NOMO-1 treated with DMSO at 0.1 percent for 48 hours (cell line): ENCODE measurements around the gene DOCK4.

ENCODE experiments used
- DNase-seq: peaks from one replicate; lab custom pipeline; 2025; ENCODE audit not compliant: unreplicated experiment; lab: John Stamatoyannopoulos, UW

The DOCK4 gene

GRCh38 chr7:111834367-111834766, 371.8 kb downstream of the DOCK4 start:
- DNase-seq: no peak

DNA sequence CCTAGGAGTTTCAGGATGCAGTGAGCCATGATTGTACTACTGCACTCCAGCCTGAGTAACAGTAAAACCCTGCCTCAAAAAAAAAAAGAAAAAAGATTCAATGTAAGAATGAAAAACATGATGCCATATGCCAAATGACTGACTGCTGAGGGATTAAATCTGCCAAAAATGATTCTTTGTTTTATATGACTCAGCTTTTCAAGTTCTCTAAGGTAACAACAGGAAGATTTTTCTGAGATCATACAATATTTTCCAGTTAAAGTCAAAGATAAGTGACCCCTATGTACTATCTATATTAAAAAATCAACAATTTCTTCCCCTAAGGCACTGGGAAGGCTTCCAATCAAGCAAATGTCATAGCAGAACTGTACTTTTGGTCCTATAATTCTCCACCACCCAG, 372.7 kb downstream of the DOCK4 start:
- DNase-seq: no peak

DNA sequence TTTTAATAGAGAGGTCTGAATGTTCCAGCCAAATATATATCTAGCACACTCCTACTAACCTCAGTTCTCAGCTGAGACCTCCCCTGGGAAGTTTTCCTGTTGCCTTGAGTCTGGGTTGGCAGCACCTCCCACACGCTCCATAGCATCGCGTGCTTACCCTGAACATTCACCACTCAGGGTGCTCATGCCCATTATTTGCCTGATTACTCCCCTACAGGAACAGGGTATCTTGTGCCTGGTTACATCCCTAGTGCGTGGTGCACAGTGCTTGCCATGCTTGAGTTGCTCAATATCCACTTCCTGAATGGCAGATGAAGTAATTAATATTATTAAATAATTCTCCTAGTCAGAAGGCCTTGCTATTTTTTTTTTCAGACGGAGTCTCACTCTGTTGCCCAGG, 374.0 kb downstream of the DOCK4 start:
- DNase-seq: no peak

- DNase-seq: no peak
These were observed 377.0 kb downstream of the DOCK4 start for GRCh38 chr7:111829221-111829620.

GRCh38 chr7:111827863-111828504, 378.2 kb downstream of the DOCK4 start:
- no peak for DNase-seq

GRCh38 chr7:111825046-111825445, 381.2 kb downstream of the DOCK4 start:
- no peak for DNase-seq

- no peak for DNase-seq
These were observed 382.4 kb downstream of the DOCK4 start for GRCh38 chr7:111823826-111824225.

GRCh38 chr7:111821046-111821445, 385.2 kb downstream of the DOCK4 start:
- DNase-seq: no peak

DNA sequence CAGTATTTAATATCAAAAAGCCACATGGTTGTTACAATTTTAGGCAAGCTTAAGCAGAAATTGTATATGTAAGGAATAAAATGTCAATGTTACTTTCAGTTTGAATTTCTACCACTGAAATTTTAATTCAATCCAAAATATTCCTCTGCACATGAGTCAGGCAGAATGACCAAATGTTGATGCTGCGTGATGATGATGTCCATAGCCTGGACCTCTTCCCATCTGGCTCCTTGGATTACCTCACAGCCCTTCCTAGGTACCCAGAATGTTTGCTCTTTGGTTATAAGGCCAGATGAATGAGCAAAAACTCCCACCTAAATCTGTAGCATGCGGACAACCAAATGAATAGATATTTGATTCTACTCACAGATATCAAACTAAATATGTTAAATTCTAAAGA, 385.6 kb downstream of the DOCK4 start:
- no peak for DNase-seq

DNA sequence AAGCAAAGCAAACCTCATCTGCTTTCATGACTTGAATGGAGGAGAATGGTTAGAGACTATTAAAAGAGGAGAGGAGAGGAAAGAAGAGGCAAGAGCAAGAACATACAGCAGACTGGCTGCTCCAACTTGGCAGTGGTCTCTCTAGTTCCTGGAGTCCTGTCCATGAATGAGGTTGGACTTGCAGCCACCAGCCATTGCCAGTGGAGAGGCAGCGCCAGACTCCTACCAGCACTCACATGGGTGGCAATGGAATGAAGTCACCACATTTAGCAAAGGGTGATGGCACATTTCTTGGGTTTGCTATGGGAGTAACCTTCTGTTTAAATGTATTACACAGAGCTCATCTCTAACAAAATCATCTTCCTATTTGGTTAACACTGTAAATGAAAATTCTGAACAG, 386.1 kb downstream of the DOCK4 start:
- no peak for DNase-seq

DNA sequence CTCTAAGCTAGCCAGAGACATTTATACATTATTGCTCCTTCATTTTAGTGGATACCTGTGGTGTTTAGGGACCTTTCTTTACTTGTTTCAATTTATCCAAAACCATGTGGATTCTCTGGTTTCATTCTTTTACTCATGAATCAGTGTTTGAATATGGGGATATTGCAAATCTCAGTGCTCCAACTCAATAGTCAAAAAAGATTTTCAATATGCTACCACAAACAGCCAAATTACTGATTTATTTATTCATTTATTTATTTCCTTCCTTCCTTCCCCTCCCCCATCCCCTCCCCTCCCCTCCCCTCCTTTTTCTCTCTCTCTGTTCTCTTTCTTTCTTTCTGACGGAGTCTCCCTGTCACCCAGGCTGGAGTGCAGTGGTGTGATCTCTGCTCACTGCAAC, 390.8 kb downstream of the DOCK4 start:
- no peak for DNase-seq

GRCh38 chr7:111813306-111813705, 392.9 kb downstream of the DOCK4 start:
- DNase-seq: no peak

- DNase-seq: no peak
These were observed 400.0 kb downstream of the DOCK4 start for GRCh38 chr7:111806232-111806631.

DNA sequence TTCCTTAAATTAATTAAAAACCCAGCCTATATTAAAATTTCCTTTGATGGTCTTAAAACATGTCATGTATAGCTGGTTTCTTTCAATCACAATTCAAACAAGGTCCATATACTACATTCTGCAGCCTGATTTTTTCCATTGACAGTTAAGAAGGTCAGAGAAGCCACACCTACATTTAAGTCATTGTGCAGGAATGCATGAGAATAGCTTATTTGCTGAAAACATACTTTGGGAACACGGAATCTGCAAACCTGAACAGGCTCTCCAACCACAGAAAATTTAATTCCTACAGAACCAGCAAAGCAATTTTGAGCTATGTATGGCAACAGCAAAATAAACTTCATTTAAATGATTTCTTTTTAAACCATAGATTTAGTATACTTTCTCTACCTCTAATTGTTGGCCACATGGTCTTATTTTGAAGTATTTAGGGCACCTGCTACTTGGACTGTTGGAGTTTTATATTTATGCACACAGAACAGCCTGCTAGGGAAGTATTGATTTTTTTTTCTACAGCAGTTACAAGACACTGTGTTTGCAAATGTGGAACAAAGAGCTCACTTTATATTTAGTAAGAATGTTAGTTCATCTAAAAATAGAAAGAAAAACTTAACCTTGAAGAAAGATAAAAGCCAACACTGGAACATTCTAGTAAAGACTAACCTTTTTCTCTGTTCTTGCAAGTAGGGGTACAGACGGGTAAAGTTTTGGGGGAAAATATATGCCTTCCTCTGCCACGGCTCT, 403.0 kb downstream of the DOCK4 start:
- DNase-seq: no peak

GRCh38 chr7:111802194-111802772, 403.9 kb downstream of the DOCK4 start:
- DNase-seq: no peak

DNA sequence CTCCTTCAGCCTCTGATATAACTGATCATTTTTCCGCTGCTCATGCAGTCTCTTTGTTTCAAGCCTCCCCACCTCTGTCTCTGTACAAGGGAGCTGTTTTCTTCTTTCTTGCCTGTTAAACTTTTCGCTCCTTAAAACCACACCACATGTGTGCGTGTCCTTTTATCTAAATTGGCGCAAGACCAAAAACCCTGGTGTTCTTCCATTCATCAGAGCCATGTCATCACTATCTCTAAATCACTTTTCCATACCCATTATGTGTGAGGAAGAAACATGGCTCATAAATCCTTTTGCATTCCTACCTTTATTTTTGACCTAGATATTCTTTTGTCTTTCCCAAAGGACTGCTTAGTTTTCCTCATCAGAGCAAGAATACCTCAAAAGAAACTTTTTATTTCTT, 404.9 kb downstream of the DOCK4 start:
- no peak for DNase-seq

- DNase-seq: no peak
These were observed 409.5 kb downstream of the DOCK4 start for GRCh38 chr7:111796671-111797070.

GRCh38 chr7:111789870-111790269, 416.3 kb downstream of the DOCK4 start:
- DNase-seq: no peak

DNA sequence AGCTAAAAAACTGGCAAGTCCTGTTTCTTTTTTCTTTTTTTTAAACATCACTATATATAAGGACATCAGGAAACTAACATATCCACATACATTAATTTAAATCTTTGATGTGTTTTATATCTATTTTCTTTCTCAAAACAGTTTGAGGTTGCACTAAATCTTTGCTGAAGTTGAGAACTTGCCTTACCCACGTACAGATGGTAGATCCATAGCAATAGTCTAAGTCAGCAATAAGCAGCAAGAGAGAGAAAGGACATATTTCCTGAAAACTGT, 417.2 kb downstream of the DOCK4 start:
- DNase-seq: no peak

GRCh38 chr7:111788286-111789047, 417.7 kb downstream of the DOCK4 start:
- DNase-seq: no peak

GRCh38 chr7:111787741-111788140, 418.5 kb downstream of the DOCK4 start:
- DNase-seq: no peak

DNA sequence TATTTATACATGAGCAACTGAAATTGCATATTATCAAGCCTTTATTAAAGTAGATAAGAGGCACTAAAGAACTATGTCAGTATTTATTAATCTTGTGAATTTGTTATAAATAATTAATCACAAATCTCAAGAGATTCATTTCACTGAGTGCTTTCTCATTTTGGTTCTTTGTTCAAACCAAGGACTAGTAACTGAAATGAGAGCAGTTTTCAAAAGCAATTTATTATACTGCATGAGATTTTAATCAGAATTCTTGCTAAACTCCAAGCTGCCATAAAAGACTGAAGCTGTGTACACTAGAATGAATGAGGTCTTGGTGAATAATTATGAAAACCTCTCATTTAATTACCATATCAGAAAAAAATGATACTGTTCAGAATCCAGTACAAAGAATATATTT, 419.1 kb downstream of the DOCK4 start:
- DNase-seq: no peak
